Uterus (tissue), 2 donors: Measurements from ENCODE around the gene KMT2A.

Experiments
- POLR2A ChIP-seq, 2 donors: fragments of 450-650 bp; IDR thresholded peaks; one replicate each; pipeline ENCODE4 v1.6.1; 2016; ENCODE audit warnings: antibody characterized with exemption in 2 of 2, mild to moderate bottlenecking in 1 of 2, moderate library complexity in 1 of 2
- TF ChIP-seq, protein P1 (sequence below), 4 experiments: fragments of 200-600 bp in 2 of 4; fragments of 450-650 bp in 2 of 4; sonication (generic) in 2 of 4; IDR thresholded peaks; one replicate each; pipeline ENCODE4 v1.5.1; 2016 to 2019; ENCODE audit warnings: antibody characterized with exemption in 4 of 4, mild to moderate bottlenecking in 2 of 4, moderate library complexity in 1 of 4

DNA sequence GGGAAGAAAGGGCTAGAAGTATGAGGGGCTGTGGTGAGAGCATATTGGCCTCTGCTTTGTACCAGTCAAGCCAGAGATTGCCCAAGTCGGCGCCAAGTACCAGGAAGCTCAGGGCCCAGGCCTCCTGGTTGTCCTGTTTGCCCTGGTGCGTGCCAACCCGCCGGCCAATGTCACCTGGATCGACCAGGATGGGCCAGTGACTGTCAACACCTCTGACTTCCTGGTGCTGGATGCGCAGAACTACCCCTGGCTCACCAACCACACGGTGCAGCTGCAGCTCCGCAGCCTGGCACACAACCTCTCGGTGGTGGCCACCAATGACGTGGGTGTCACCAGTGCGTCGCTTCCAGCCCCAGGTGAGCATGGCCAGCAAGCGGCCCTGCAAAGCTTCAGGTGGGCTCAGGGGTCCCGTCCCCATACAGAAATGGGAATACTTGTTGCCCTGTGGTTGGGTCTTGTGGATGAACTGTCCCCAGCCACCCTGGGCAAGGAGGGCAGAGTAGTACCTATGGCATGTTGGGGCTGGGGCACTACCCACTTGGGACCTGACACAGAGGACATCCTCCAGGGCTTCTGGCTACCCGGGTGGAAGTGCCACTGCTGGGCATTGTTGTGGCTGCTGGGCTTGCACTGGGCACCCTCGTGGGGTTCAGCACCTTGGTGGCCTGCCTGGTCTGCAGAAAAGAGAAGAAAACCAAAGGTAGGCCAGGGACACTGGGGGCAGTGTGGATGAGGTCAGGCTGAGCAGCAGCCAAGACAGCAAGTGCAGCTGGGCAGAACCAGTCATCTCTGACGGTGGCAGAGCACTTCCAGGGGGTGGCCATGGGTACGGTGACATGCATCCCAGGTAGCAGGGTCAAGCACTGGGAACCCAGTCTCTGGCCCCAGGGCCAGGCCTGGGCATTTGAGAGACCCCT, 96.8 kb downstream of the KMT2A start:
- TF ChIP-seq, protein P1, sequence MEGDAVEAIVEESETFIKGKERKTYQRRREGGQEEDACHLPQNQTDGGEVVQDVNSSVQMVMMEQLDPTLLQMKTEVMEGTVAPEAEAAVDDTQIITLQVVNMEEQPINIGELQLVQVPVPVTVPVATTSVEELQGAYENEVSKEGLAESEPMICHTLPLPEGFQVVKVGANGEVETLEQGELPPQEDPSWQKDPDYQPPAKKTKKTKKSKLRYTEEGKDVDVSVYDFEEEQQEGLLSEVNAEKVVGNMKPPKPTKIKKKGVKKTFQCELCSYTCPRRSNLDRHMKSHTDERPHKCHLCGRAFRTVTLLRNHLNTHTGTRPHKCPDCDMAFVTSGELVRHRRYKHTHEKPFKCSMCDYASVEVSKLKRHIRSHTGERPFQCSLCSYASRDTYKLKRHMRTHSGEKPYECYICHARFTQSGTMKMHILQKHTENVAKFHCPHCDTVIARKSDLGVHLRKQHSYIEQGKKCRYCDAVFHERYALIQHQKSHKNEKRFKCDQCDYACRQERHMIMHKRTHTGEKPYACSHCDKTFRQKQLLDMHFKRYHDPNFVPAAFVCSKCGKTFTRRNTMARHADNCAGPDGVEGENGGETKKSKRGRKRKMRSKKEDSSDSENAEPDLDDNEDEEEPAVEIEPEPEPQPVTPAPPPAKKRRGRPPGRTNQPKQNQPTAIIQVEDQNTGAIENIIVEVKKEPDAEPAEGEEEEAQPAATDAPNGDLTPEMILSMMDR (IDR thresholded peaks at IDR 0.05), result no peak
- no peak for TF ChIP-seq POLR2A (IDR thresholded peaks at IDR 0.05)
